HepG2 (cell line): ENCODE results near the gene SSPN. TPM values are rescaled to one million over a fixed set of nuclear protein-coding genes. Genes with fewer than 3 reads are reported as not detected.

Experiments used
- ATAC-seq: fragments of 200-7000 bp; cut with Tn5 transposase; 3 replicates; pipeline ENCODE4 v1.9.1; 2020; ENCODE audit warnings: mild to moderate bottlenecking, moderate library complexity
- BruUV-seq: library from RNA; stranded (reverse); fragments of 400-500 nt; replicated peaks from 2 replicates; lab custom pipeline; 2021; lab: Mats Ljungman, UMichigan
- CTCF ChIA-PET: fragments of 300-600 bp; formaldehyde crosslinking; extraction: SDS; loops from one replicate; lab custom pipeline; 2021; ENCODE audit warnings: low total read pairs, inconsistent platforms, low intra/inter-chr PET ratio; lab: Yijun Ruan, JAX
- POLR2A ChIA-PET: fragments of 350-600 bp; sonication (Branson Sonifier 250); formaldehyde crosslinking; loops from one replicate; lab custom pipeline; 2020; ENCODE audit warnings: antibody characterized with exemption, inconsistent platforms; lab: Yijun Ruan, JAX
- DNase-seq: peaks from one replicate; pipeline ENCODE4 v3.0.0-alpha.2; 2015; ENCODE audit warnings: low spot score
- FAIRE-seq: peaks from 3 replicates; lab custom pipeline; 2011; peaks lifted over from hg19 to GRCh38; lab: Jason Lieb, UNC
- H2AFZ ChIP-seq: one replicate; pipeline ENCODE4 v1.6.1; 2011; ENCODE audit warnings: low read length, inconsistent platforms
- H3K27ac ChIP-seq: fragments of 300-600 bp; 3 replicates; pipeline ENCODE4 v1.8.0; 2011; ENCODE audit warnings: mixed run types, mild to moderate bottlenecking, mixed read lengths, low read length, inconsistent platforms; ENCODE audit not compliant: insufficient read depth; ENCODE audit errors: extremely low read length
- H3K27me3 ChIP-seq, 2 experiments: fragments of 200-600 bp in 1 of 2; 2 replicates in 1 of 2; 3 replicates in 1 of 2; pipeline versions ENCODE4 v1.6.0 to v1.8.0; 2011; ENCODE audit warnings: low read length in 2 of 2, mild to moderate bottlenecking in 2 of 2, moderate library complexity in 2 of 2, inconsistent platforms in 1 of 2; ENCODE audit not compliant: insufficient read depth in 2 of 2, control insufficient read depth in 1 of 2
- H3K36me3 ChIP-seq, 2 experiments: fragments of 200-600 bp in 1 of 2; replicated peaks in 1 of 2; 2 replicates in 1 of 2; 3 replicates in 1 of 2; pipeline versions ENCODE4 v1.5.1 to v1.8.0; 2011; ENCODE audit warnings: low read length in 2 of 2, inconsistent platforms in 1 of 2; ENCODE audit not compliant: insufficient read depth in 2 of 2, control insufficient read depth in 1 of 2
- H3K4me1 ChIP-seq: 2 replicates; pipeline ENCODE4 v1.5.1; 2012; ENCODE audit warnings: low read length, inconsistent platforms; ENCODE audit not compliant: insufficient read depth
- H3K4me2 ChIP-seq: 2 replicates; pipeline ENCODE4 v1.6.0; 2011; ENCODE audit warnings: low read depth, low read length, inconsistent platforms
- H3K4me3 ChIP-seq, 3 experiments: fragments of 200-600 bp in 1 of 3; sonication (generic), shearing (Covaris generic) in 1 of 3; replicated peaks in 1 of 3; 2 replicates each; pipeline ENCODE4 v1.5.1; 2011 to 2016; ENCODE audit warnings: low read length in 3 of 3, inconsistent platforms in 2 of 3, low read depth in 2 of 3, mild to moderate bottlenecking in 2 of 3, control low read depth in 1 of 3, mixed read lengths in 1 of 3; ENCODE audit not compliant: insufficient read depth in 1 of 3
- H3K79me2 ChIP-seq: one replicate; pipeline ENCODE4 v1.6.1; 2011; ENCODE audit warnings: low read length, inconsistent platforms; ENCODE audit not compliant: insufficient read depth
- H3K9ac ChIP-seq: 2 replicates; pipeline ENCODE4 v1.6.0; 2011; ENCODE audit warnings: mild to moderate bottlenecking, low read depth, low read length, inconsistent platforms; ENCODE audit not compliant: insufficient read depth
- H3K9me3 ChIP-seq: 2 replicates; pipeline ENCODE4 v1.5.1; 2012; ENCODE audit warnings: mild to moderate bottlenecking, low read length
- H4K20me1 ChIP-seq: 2 replicates; pipeline ENCODE4 v1.6.0; 2011; ENCODE audit warnings: inconsistent platforms, mild to moderate bottlenecking, low read length, moderate library complexity; ENCODE audit not compliant: insufficient read depth
- AFF4 ChIP-seq: sonication (generic); formaldehyde crosslinking; IDR thresholded peaks from 2 replicates; pipeline ENCODE4 v1.4.0; 2020; ENCODE audit warnings: missing genetic modification reagents
- CBX5 ChIP-seq: sonication (generic); formaldehyde crosslinking; IDR thresholded peaks from 2 replicates; pipeline ENCODE4 v1.4.0; 2020; ENCODE audit warnings: missing genetic modification reagents, borderline replicate concordance
- IRX3 ChIP-seq: sonication (generic); formaldehyde crosslinking; IDR thresholded peaks from 2 replicates; pipeline ENCODE4 v1.8.1; 2023; ENCODE audit warnings: mild to moderate bottlenecking, low read depth, missing genetic modification reagents, borderline replicate concordance
- KLF6 ChIP-seq: IDR thresholded peaks from 2 replicates; pipeline ENCODE4 v1.8.0; 2016; ENCODE audit warnings: missing biosample characterization, missing genetic modification reagents
- MAX ChIP-seq: IDR thresholded peaks from 2 replicates; pipeline ENCODE4 v1.6.1; 2012; ENCODE audit warnings: inconsistent platforms
- SIN3A ChIP-seq: IDR thresholded peaks from 2 replicates; pipeline ENCODE4 v1.6.1; 2011; ENCODE audit warnings: low read depth, mild to moderate bottlenecking, control low read depth, low read length, borderline replicate concordance
- TFDP1 ChIP-seq: IDR thresholded peaks from 2 replicates; pipeline ENCODE4 v1.6.1; 2016; ENCODE audit warnings: missing compliant biosample characterization, missing genetic modification reagents, borderline replicate concordance
- ZFAT ChIP-seq: sonication (generic); formaldehyde crosslinking; conservative IDR thresholded peaks from 2 replicates; pipeline ENCODE4 v1.8.1; 2023; ENCODE audit warnings: missing genetic modification reagents, inconsistent platforms
- ZNF343 ChIP-seq: sonication (generic); formaldehyde crosslinking; IDR thresholded peaks from 2 replicates; pipeline ENCODE4 v1.4.0; 2020; ENCODE audit warnings: mild to moderate bottlenecking, missing genetic modification reagents
- ZNF563 ChIP-seq: sonication (generic); formaldehyde crosslinking; IDR thresholded peaks from 2 replicates; pipeline ENCODE4 v1.8.0; 2022; ENCODE audit warnings: mild to moderate bottlenecking, moderate library complexity, missing genetic modification reagents
- ZNF569 ChIP-seq: sonication (generic); formaldehyde crosslinking; IDR thresholded peaks from 2 replicates; pipeline ENCODE4 v1.5.0; 2020; ENCODE audit warnings: mild to moderate bottlenecking, missing genetic modification reagents, moderate library complexity, borderline replicate concordance
- ZNF570 ChIP-seq: sonication (generic); formaldehyde crosslinking; IDR thresholded peaks from 2 replicates; pipeline ENCODE4 v1.4.0; 2020; ENCODE audit warnings: mild to moderate bottlenecking, missing genetic modification reagents, borderline replicate concordance
- ZNF652 ChIP-seq: IDR thresholded peaks from 2 replicates; pipeline ENCODE4 v1.6.1; 2016; ENCODE audit warnings: low read depth, borderline replicate concordance
- ZNF670 ChIP-seq: sonication (generic); formaldehyde crosslinking; IDR thresholded peaks from 2 replicates; pipeline ENCODE4 v1.8.0; 2022; ENCODE audit warnings: mild to moderate bottlenecking, missing genetic modification reagents, borderline replicate concordance
- WGBS: methylation state at CpG from one replicate; pipeline ENCODE4 v1.1.6; 2017; ENCODE audit warnings: low lambda C conversion rate; 5-methylcytosine and 5-hydroxymethylcytosine counted together
- in situ Hi-C: cut with HindIII; loops from 2 replicates; pipeline ENCODE4 v1.10.0; 2017; ENCODE audit warnings: low pct_unique_long_range_greater_than_20kb; ENCODE audit not compliant: extremely low pct_ligation_motif_present
- intact Hi-C: fragments of 100-400 bp; cut with micrococcal nuclease; formaldehyde crosslinking; loops from one replicate; pipeline ENCODE4 v1.10.0; 2022; ENCODE audit not compliant: unreplicated experiment
- polyA plus RNA-seq, 8 experiments: library from polyadenylated mRNA; depleted of rRNA in 3 of 8; stranded (reverse) in 7 of 8; unstranded in 1 of 8; fragments of >200 nt; fragmentation: Illumina TruSeq in 4 of 8; extraction: Trizol in 4 of 8; gene quantifications; 2 replicates each; pipeline versions ENCODE4 v1.2.1 to v1.2.3, GENCODE V29; 2011 to 2016; ENCODE audit warnings: low read depth in 4 of 8, missing spikeins in 1 of 8, mixed read lengths in 1 of 8; ENCODE audit not compliant: insufficient read depth in 1 of 8
- total RNA-seq, 5 experiments: library from RNA; depleted of rRNA; stranded (reverse); fragments of >200 nt; fragmentation: Illumina TruSeq; extraction: Trizol; gene quantifications; 2 replicates each; pipeline ENCODE4 v1.2.3, GENCODE V29; 2016; ENCODE audit warnings: low read depth in 1 of 5
- TF ChIP-seq, protein P1 (sequence below): sonication (generic); formaldehyde crosslinking; conservative IDR thresholded peaks from 2 replicates; pipeline ENCODE4 v1.5.0; 2020; ENCODE audit warnings: missing genetic modification reagents
- TF ChIP-seq, protein P2 (sequence below): IDR thresholded peaks from 2 replicates; pipeline ENCODE4 v1.6.1; 2016

SSPN gene
- total and polyA plus RNA-seq, 2 of the 13 experiments (the other 11 are each of a cell fraction or from before 2014, with no cell fraction given), result not detected

DNA sequence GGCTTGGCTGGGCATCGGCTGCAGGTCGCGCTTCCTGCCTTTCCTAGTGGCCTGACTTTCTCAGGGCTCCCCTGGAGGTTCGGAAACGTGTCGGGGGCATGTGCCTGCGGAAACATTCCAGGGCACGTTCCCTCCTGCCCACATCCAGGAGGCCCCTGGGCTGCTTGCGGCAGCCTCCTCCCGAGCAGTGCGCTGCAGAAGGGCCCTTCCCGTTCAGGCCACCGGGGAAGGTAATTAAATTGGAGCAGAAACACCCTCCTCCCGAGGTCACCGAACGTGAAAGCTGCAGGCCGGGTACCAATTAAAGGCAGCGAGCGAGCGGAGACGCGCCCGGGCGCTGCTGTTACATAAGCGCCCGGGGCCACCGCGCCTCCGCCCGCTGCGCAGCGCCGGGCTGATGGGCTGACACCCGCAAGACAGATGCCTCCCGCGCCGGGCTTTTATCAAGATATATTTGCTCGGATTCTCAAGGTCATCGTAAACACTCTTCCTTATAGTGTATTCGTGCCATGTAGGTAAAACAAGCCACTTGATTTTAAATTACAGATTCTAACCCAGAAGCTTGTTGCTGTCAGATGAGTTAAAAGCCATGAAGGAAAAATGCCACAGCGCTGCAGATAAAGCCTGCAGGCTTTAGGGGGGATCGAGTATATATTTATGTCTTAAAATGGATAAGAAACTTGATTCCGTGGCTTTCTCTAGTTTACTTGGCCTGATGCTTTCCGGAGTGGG lies 31.4 kb downstream of the SSPN start:
- intact Hi-C loops, result no loop called here
- TF ChIP-seq ZFAT (CRISPR knock-in tag), result no peak
- TF ChIP-seq ZNF343, result no peak
- no peak for TF ChIP-seq IRX3 (CRISPR knock-in tag)
- TF ChIP-seq ZNF570 (CRISPR knock-in tag), result no peak
- no peak for TF ChIP-seq ZNF670
- TF ChIP-seq MAX, result no peak
- TF ChIP-seq, protein P1, sequence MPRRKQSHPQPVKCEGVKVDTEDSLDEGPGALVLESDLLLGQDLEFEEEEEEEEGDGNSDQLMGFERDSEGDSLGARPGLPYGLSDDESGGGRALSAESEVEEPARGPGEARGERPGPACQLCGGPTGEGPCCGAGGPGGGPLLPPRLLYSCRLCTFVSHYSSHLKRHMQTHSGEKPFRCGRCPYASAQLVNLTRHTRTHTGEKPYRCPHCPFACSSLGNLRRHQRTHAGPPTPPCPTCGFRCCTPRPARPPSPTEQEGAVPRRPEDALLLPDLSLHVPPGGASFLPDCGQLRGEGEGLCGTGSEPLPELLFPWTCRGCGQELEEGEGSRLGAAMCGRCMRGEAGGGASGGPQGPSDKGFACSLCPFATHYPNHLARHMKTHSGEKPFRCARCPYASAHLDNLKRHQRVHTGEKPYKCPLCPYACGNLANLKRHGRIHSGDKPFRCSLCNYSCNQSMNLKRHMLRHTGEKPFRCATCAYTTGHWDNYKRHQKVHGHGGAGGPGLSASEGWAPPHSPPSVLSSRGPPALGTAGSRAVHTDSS (CRISPR knock-in tag), result no peak
- TF ChIP-seq AFF4 (CRISPR knock-in tag), result no peak
- TF ChIP-seq SIN3A, result no peak
- TF ChIP-seq TFDP1, result no peak
- TF ChIP-seq, protein P2, sequence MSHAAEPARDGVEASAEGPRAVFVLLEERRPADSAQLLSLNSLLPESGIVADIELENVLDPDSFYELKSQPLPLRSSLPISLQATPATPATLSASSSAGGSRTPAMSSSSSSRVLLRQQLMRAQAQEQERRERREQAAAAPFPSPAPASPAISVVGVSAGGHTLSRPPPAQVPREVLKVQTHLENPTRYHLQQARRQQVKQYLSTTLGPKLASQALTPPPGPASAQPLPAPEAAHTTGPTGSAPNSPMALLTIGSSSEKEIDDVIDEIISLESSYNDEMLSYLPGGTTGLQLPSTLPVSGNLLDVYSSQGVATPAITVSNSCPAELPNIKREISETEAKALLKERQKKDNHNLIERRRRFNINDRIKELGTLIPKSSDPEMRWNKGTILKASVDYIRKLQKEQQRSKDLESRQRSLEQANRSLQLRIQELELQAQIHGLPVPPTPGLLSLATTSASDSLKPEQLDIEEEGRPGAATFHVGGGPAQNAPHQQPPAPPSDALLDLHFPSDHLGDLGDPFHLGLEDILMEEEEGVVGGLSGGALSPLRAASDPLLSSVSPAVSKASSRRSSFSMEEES (CRISPR knock-in tag), result no peak
- TF ChIP-seq KLF6 (CRISPR knock-in tag), result no peak
- TF ChIP-seq CBX5 (CRISPR knock-in tag), result no peak
- TF ChIP-seq ZNF652 (CRISPR knock-in tag), result no peak
- TF ChIP-seq ZNF569, result no peak
- TF ChIP-seq ZNF563 (CRISPR knock-in tag), result no peak

More for the DNA sequence above, 31.4 kb downstream of the SSPN start:
- peaks cover 6% of the 10 kb centered on the region; the same call in 1 of the 2 replicates for H3K4me1 ChIP-seq
- CTCF ChIA-PET, result no interaction called here
- H2AFZ ChIP-seq, result no peak overlapping the region
- no TSS peak for BruUV-seq
- peaks cover 6 to 42% of the 10 kb centered on the region in 2 experiments; a peak in 4 of 5 replicates for H3K27me3 ChIP-seq
- H3K79me2 ChIP-seq, result no peaks in the 10 kb centered on the region
- H4K20me1 ChIP-seq, result no peaks in the 10 kb centered on the region
- H3K36me3 ChIP-seq, result no peaks in the 10 kb centered on the region
- H3K9ac ChIP-seq, result no peak overlapping the region
- DNase-seq (no peak), ATAC-seq (peak; percentile 64), FAIRE-seq (no peak)
- peak overlapping the region in 2 of 3 experiments; percentile 26 to 50; a peak in 3 of 6 replicates for H3K4me3 ChIP-seq
- 3% methylated on average over 16 of the region's 44 CpGs for WGBS
- POLR2A ChIA-PET, result no interaction called here
- H3K4me2 ChIP-seq, result peak overlapping the region; percentile 67
- no peak overlapping the region for H3K27ac ChIP-seq
- in situ Hi-C loops, result no loop called here
- no peaks in the 10 kb centered on the region for H3K9me3 ChIP-seq
